HCT116 (cell line): ENCODE measurements around the gene PLCH2. TPM values are rescaled to one million over a fixed set of nuclear protein-coding genes. Genes with fewer than 3 reads are reported as not detected.

Source experiments
- ATAC-seq: fragments of 200-7000 bp; cut with Tn5 transposase; 2 replicates; pipeline ENCODE4 v1.9.1; 2020; ENCODE audit warnings: mild to moderate bottlenecking, moderate library complexity
- BruUV-seq: library from RNA; stranded (reverse); fragments of 400-500 nt; replicated peaks from 2 replicates; lab custom pipeline; 2021; lab: Mats Ljungman, UMichigan
- CTCF ChIA-PET: fragments of 300-600 bp; sonication (Branson Sonifier 250); formaldehyde crosslinking; loops from one replicate; lab custom pipeline; 2021; ENCODE audit warnings: antibody characterized with exemption; lab: Charles Lee
- POLR2A ChIA-PET: fragments of 300-600, 350-600 bp; sonication (Branson Sonifier 250); formaldehyde crosslinking; loops from one replicate; lab custom pipeline; 2021; ENCODE audit warnings: antibody characterized with exemption; lab: Charles Lee
- RAD21 ChIA-PET, 2 experiments: fragments of 300-600 bp; sonication (Branson Sonifier 250); formaldehyde crosslinking; loops; one replicate each; lab custom pipeline; 2023; ENCODE audit warnings: low total read pairs in 2 of 2; ENCODE audit not compliant: uncharacterized antibody in 2 of 2, unreplicated experiment in 2 of 2, low non-redundant PET in 1 of 2; lab: Charles Lee
- DNase-seq: peaks from one replicate; pipeline ENCODE4 v3.0.0-alpha.2; 2010; ENCODE audit warnings: low read depth, low spot score
- H2AFZ ChIP-seq: fragments of 200-600 bp; shearing (Covaris generic), sonication (generic); 2 replicates; pipeline ENCODE4 v1.6.1; 2017; ENCODE audit warnings: low read depth, mixed run types, mixed read lengths, antibody characterized with exemption, low read length; ENCODE audit not compliant: poor library complexity, severe bottlenecking
- H3K27ac ChIP-seq: 2 replicates; pipeline ENCODE4 v1.5.1; 2012; ENCODE audit warnings: low read depth, low read length
- H3K27me3 ChIP-seq: fragments of 200-600 bp; sonication (generic); 2 replicates; pipeline ENCODE4 v1.6.1; 2016; ENCODE audit warnings: mixed run types, low read length, mixed read lengths; ENCODE audit not compliant: insufficient read depth
- H3K36me3 ChIP-seq, 2 experiments: fragments of 200-500 bp in 1 of 2; fragments of 200-600 bp in 1 of 2; sonication (Bioruptor generic) in 1 of 2; sonication (generic) in 1 of 2; 2 replicates each; pipeline versions ENCODE4 v1.5.1 to v1.6.1; 2014 to 2016; ENCODE audit warnings: low read length in 2 of 2, inconsistent platforms in 1 of 2, mixed read lengths in 1 of 2, mixed run types in 1 of 2; ENCODE audit not compliant: insufficient read depth in 2 of 2, control insufficient read depth in 1 of 2
- H3K4me1 ChIP-seq, 2 experiments: fragments of 200-600 bp in 1 of 2; sonication (generic) in 1 of 2; 2 replicates each; pipeline versions ENCODE4 v1.5.1 to v1.6.1; 2012 to 2017; ENCODE audit warnings: low read length in 2 of 2, inconsistent platforms in 1 of 2, mild to moderate bottlenecking in 1 of 2, mixed read lengths in 1 of 2, mixed run types in 1 of 2, moderate library complexity in 1 of 2; ENCODE audit not compliant: insufficient read depth in 2 of 2, control insufficient read depth in 1 of 2
- H3K4me2 ChIP-seq: fragments of 200-600 bp; sonication (generic); 2 replicates; pipeline ENCODE4 v1.6.1; 2017; ENCODE audit warnings: mixed run types, low read length, mixed read lengths
- H3K4me3 ChIP-seq, 2 experiments: fragments of 200-600 bp in 1 of 2; sonication (generic) in 1 of 2; replicated peaks in 1 of 2; 2 replicates each; pipeline ENCODE4 v1.5.1; 2011 to 2016; ENCODE audit warnings: low read length in 2 of 2, control low read depth in 1 of 2, low read depth in 1 of 2, mild to moderate bottlenecking in 1 of 2, mixed read lengths in 1 of 2, mixed run types in 1 of 2
- H3K79me2 ChIP-seq: fragments of 200-600 bp; sonication (generic); 2 replicates; pipeline ENCODE4 v1.6.1; 2017; ENCODE audit warnings: mild to moderate bottlenecking, mixed run types, low read length, moderate library complexity, mixed read lengths; ENCODE audit not compliant: insufficient read depth
- H3K9ac ChIP-seq: fragments of 200-600 bp; sonication (generic); 2 replicates; pipeline ENCODE4 v1.6.1; 2016; ENCODE audit warnings: low read length, mixed read lengths
- H3K9me2 ChIP-seq: fragments of 200-600 bp; sonication (generic), shearing (Covaris generic); 2 replicates; pipeline ENCODE4 v1.6.1; 2017; ENCODE audit warnings: mixed run types, mild to moderate bottlenecking, moderate library complexity; ENCODE audit not compliant: insufficient read depth
- H3K9me3 ChIP-seq, 2 experiments: fragments of 200-500 bp in 1 of 2; fragments of 200-600 bp in 1 of 2; sonication (Bioruptor generic) in 1 of 2; sonication (generic) in 1 of 2; 2 replicates each; pipeline ENCODE4 v1.6.1; 2014 to 2017; ENCODE audit warnings: low read length in 2 of 2, mixed read lengths in 2 of 2, inconsistent platforms in 1 of 2, low read depth in 1 of 2, mild to moderate bottlenecking in 1 of 2, mixed run types in 1 of 2, moderate library complexity in 1 of 2; ENCODE audit not compliant: control insufficient read depth in 1 of 2, insufficient read depth in 1 of 2
- H4K20me1 ChIP-seq: fragments of 200-600 bp; sonication (generic), shearing (Covaris generic); 2 replicates; pipeline ENCODE4 v1.6.1; 2017; ENCODE audit warnings: mixed run types, mild to moderate bottlenecking, moderate library complexity; ENCODE audit not compliant: insufficient read depth
- CBX3 ChIP-seq: IDR thresholded peaks from 2 replicates; pipeline ENCODE4 v1.6.1; 2012; ENCODE audit warnings: low read depth
- CEBPB ChIP-seq: IDR thresholded peaks from 2 replicates; pipeline ENCODE4 v1.6.1; 2012; ENCODE audit warnings: low read depth
- CTCF ChIP-seq, 3 experiments: fragments of 200-600 bp in 1 of 3; sonication (generic) in 1 of 3; IDR thresholded peaks in 2 of 3; conservative IDR thresholded peaks in 1 of 3; 2 replicates each; pipeline ENCODE4 v1.5.1; 2012 to 2017; ENCODE audit warnings: low read depth in 2 of 3, low read length in 2 of 3, antibody characterized with exemption in 1 of 3, borderline replicate concordance in 1 of 3, control low read depth in 1 of 3, mild to moderate bottlenecking in 1 of 3, mixed read lengths in 1 of 3, mixed run types in 1 of 3, moderate library complexity in 1 of 3; ENCODE audit not compliant: insufficient read depth in 1 of 3
- EGR1 ChIP-seq: IDR thresholded peaks from 2 replicates; pipeline ENCODE4 v1.6.1; 2012; ENCODE audit warnings: low read depth
- ELF1 ChIP-seq: IDR thresholded peaks from 2 replicates; pipeline ENCODE4 v1.6.1; 2012; ENCODE audit warnings: low read depth, borderline replicate concordance
- EZH2 ChIP-seq: fragments of 200-600 bp; sonication (generic); IDR thresholded peaks from 2 replicates; pipeline ENCODE4 v1.6.1; 2017; ENCODE audit warnings: antibody characterized with exemption, mixed run types
- EZH2phosphoT487 ChIP-seq: fragments of 200-600 bp; IDR thresholded peaks from 2 replicates; pipeline ENCODE4 v1.6.1; 2018; ENCODE audit warnings: antibody characterized with exemption, borderline replicate concordance
- FOSL1 ChIP-seq: IDR thresholded peaks from 2 replicates; pipeline ENCODE4 v1.6.1; 2012; ENCODE audit warnings: low read depth
- JUND ChIP-seq: IDR thresholded peaks from 2 replicates; pipeline ENCODE4 v1.6.1; 2012
- MAX ChIP-seq: IDR thresholded peaks from 2 replicates; pipeline ENCODE4 v1.6.1; 2012
- POLR2A ChIP-seq: IDR thresholded peaks from 2 replicates; pipeline ENCODE4 v1.7.0; 2011; ENCODE audit warnings: borderline replicate concordance; ENCODE audit not compliant: insufficient read depth, insufficient read length; ENCODE audit errors: extremely low read depth
- POLR2AphosphoS5 ChIP-seq: IDR thresholded peaks from 2 replicates; pipeline ENCODE4 v1.6.1; 2011; ENCODE audit warnings: mild to moderate bottlenecking, low read depth, low read length, moderate library complexity
- RAD21 ChIP-seq: IDR thresholded peaks from 2 replicates; pipeline ENCODE4 v1.6.1; 2012; ENCODE audit warnings: low read depth, mild to moderate bottlenecking
- SIN3A ChIP-seq: IDR thresholded peaks from 2 replicates; pipeline ENCODE4 v1.6.1; 2012; ENCODE audit warnings: low read depth
- SP1 ChIP-seq: IDR thresholded peaks from 2 replicates; pipeline ENCODE4 v1.6.1; 2012; ENCODE audit warnings: low read depth
- SRF ChIP-seq: IDR thresholded peaks from 2 replicates; pipeline ENCODE4 v1.6.1; 2012; ENCODE audit warnings: low read depth
- TCF7L2 ChIP-seq: IDR thresholded peaks from 2 replicates; pipeline ENCODE4 v1.7.0; 2011; ENCODE audit warnings: borderline replicate concordance, inconsistent platforms; ENCODE audit not compliant: insufficient read depth, insufficient read length; ENCODE audit errors: extremely low read depth
- YY1 ChIP-seq: IDR thresholded peaks from 2 replicates; pipeline ENCODE4 v1.6.1; 2011; ENCODE audit warnings: low read length, low read depth, moderate library complexity, mild to moderate bottlenecking; ENCODE audit not compliant: insufficient replicate concordance; ENCODE audit errors: extremely low read depth
- ZBTB33 ChIP-seq: IDR thresholded peaks from 2 replicates; pipeline ENCODE4 v1.6.1; 2011; ENCODE audit warnings: mild to moderate bottlenecking, low read length, moderate library complexity; ENCODE audit not compliant: insufficient replicate concordance; ENCODE audit errors: extremely low read depth
- ZFX ChIP-seq: fragments of 450-650 bp; IDR thresholded peaks from 2 replicates; pipeline ENCODE4 v1.6.1; 2017
- intact Hi-C: fragments of 100-400 bp; cut with micrococcal nuclease; formaldehyde crosslinking; loops from 2 replicates; pipeline ENCODE4 v1.10.0; 2022
- total RNA-seq: library from RNA; stranded (reverse); gene quantifications from one replicate; pipeline ENCODE4 v1.2.1, GENCODE V29; 2021; ENCODE audit not compliant: unreplicated experiment

PLCH2 gene
- total RNA-seq, 1 experiment from 2014 or later = 2.0 TPM

- H3K9me3 ChIP-seq = no peaks in the 10 kb centered on the region
- no peak overlapping the region for H3K4me2 ChIP-seq
- H3K9ac ChIP-seq = no peak overlapping the region
- intact Hi-C loops = no loop called here
- ChIA-PET RAD21 (no interaction called here), POLR2A (no interaction called here), CTCF (no interaction called here)
- no peak for DNase-seq
- no TSS peak for BruUV-seq
- H3K4me3 ChIP-seq = no peak overlapping the region
- TF ChIP-seq SIN3A (no peak), SP1 (no peak), CTCF (IDR thresholded peaks at IDR 0.05 in 2 of 3, conservative IDR thresholded peaks at IDR 0.05 in 1 of 3; ENCODE audit: borderline replicate concordance in 1 of 3, insufficient read depth in 1 of 3, low read depth in 2 of 3, low read length in 2 of 3) (no peak), CEBPB (no peak), POLR2AphosphoS5 (no peak), SRF (no peak), JUND (no peak), MAX (no peak), ZFX (no peak), ZBTB33 (no peak), CBX3 (no peak), TCF7L2 (no peak), EZH2 (no peak), POLR2A (no peak), EZH2phosphoT487 (no peak), EGR1 (no peak), YY1 (no peak), FOSL1 (no peak), ELF1 (no peak), RAD21 (no peak)
- H3K9me2 ChIP-seq = no peaks in the 10 kb centered on the region
- H3K27ac ChIP-seq = no peak overlapping the region
- H3K79me2 ChIP-seq = no peaks in the 10 kb centered on the region
- no peak for ATAC-seq
- H3K36me3 ChIP-seq = no peaks in the 10 kb centered on the region
- H3K4me1 ChIP-seq = no peaks in the 10 kb centered on the region; a peak in 1 of 4 replicates
- H4K20me1 ChIP-seq = no peaks in the 10 kb centered on the region
- no peaks in the 10 kb centered on the region for H3K27me3 ChIP-seq
- H2AFZ ChIP-seq = no peak overlapping the region
Observed at GRCh38 chr1:2502210-2502609, 26.1 kb downstream of the PLCH2 start.
